A673 (cell line): ENCODE data around the gene DNMT3L.

Experiments used
- CTCF ChIP-seq: fragments of 300-800, 200-600 bp; sonication (generic); conservative IDR thresholded peaks from 2 replicates; pipeline ENCODE4 v1.5.1; 2017; ENCODE audit warnings: low read depth, mild to moderate bottlenecking, antibody characterized with exemption, low read length, moderate library complexity, mixed read lengths
- EZH2 ChIP-seq: fragments of 200-600 bp; sonication (generic); IDR thresholded peaks from 2 replicates; pipeline ENCODE4 v1.6.1; 2017; ENCODE audit warnings: borderline replicate concordance, low read depth, mild to moderate bottlenecking, mixed read lengths, antibody characterized with exemption, low read length; ENCODE audit not compliant: poor library complexity, severe bottlenecking

GRCh38 chr21:44275041-44275440 lies 13.3 kb upstream of the DNMT3L start:
- TF ChIP-seq EZH2 = no peak
- no peak for TF ChIP-seq CTCF
